HG03571 (cell line): ENCODE results near the gene GALNT12.

Source experiments
- ATAC-seq: cut with Tn5 transposase; IDR thresholded peaks from one replicate; pipeline ENCODE4 v1.9.1; 2021; ENCODE audit not compliant: unreplicated experiment

Gene GALNT12, protein sequence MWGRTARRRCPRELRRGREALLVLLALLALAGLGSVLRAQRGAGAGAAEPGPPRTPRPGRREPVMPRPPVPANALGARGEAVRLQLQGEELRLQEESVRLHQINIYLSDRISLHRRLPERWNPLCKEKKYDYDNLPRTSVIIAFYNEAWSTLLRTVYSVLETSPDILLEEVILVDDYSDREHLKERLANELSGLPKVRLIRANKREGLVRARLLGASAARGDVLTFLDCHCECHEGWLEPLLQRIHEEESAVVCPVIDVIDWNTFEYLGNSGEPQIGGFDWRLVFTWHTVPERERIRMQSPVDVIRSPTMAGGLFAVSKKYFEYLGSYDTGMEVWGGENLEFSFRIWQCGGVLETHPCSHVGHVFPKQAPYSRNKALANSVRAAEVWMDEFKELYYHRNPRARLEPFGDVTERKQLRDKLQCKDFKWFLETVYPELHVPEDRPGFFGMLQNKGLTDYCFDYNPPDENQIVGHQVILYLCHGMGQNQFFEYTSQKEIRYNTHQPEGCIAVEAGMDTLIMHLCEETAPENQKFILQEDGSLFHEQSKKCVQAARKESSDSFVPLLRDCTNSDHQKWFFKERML

DNA sequence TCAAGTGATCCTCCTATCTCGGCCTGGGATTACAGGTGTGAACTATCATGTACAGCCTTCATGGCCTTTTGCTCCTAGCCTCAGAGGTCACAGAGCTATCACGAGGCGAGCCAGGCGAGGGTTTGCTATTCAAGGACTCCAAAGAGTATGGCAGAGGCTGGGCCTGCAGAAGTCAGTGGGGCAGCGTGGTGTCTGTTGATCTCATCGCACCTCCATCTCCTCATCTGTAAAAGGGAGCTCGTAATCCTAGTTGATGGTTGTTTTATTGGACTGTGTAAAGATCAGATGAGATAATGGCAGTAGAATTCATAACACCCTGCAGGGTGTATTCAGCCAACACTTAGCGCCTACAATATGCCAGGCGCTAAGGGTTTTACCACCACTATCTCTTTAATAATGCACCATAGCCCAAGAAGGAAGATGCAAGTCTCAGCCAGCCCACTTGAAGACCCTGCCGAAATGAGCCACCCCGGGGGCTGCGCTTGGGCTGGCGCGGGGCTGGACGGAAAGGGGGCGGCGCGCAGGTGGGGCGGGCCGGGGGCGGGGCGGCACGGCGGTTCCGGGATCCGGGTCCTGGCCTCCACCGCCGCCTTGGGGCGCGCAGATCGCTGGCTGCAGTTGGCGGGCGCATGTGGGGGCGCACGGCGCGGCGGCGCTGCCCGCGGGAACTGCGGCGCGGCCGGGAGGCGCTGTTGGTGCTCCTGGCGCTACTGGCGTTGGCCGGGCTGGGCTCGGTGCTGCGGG lies at the start of gene GALNT12:
Gene GALNT12 (plus strand): TSS at position 601 of the 744 bp plus-strand sequence. CDS start 29 bp downstream, at position 630.
- ATAC-seq, result no peak

DNA sequence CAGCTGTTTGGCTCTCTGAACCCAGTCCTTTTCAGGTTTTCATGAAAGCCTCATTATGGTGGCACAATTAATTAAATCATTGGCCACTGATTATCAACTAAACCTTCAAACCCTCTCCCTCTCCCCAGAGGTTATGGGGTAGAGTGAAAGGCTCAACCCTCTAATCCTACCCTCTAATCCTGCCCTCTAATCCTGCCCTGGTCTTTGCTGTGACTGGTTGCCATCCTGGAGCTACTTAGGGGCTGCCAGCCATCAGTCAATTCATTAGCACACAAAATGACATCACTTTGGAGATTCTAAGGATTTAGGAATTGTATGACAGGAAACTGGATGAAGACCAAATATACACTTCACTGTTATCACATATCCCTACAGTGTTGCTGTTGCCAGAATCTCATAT lies 47.2 kb upstream of the GALNT12 start:
- ATAC-seq, result no peak

- no peak for ATAC-seq
Measured at GRCh38 chr9:98763986-98764745, 43.3 kb upstream of the GALNT12 start.

- ATAC-seq, result no peak
Measured at GRCh38 chr9:98765256-98765655, 42.2 kb upstream of the GALNT12 start.

DNA sequence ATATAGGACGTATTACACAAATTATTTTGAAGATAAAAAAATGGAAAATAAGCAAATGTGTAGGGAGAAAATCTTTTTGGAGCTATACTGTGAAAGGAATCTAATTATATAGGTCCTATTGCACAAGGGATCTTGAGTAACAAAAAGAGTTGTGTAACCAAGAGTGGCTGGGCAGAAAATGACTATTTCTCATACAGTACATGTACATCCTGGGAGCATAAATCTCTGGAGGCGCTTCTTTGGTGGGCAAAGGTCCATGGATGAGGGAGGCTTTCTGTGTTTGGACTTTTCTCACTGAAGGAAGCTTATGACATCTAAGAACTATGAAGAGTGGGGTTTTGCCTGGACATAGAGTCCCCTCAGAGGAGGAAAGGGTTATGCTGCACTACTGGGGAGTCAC lies 40.9 kb upstream of the GALNT12 start:
- ATAC-seq, result no peak

GRCh38 chr9:98767196-98767595 lies 40.3 kb upstream of the GALNT12 start:
- ATAC-seq, result no peak

DNA sequence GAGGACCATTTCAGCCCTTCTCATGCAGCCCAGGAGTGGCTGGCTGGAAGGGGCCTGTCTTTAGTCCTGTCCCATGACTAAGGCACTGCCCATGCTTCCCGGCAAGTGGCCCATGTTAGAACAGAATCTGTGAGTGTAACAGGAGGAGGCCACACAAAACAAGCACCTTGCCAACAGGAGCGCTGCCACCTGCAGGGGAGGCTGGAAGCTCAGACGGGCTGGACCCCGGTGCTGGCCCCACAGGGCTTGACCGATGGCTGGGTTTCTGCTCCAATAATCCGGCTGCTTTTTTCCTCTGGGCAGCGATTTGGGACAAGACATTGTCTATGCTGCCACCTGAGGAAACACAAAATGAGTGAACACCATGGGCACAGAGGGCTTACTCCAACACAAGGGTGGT lies 39.6 kb upstream of the GALNT12 start:
- ATAC-seq, result no peak

- no peak for ATAC-seq
Measured at GRCh38 chr9:98768344-98768743, 39.1 kb upstream of the GALNT12 start.

GRCh38 chr9:98770717-98771116 lies 36.8 kb upstream of the GALNT12 start:
- no peak for ATAC-seq

DNA sequence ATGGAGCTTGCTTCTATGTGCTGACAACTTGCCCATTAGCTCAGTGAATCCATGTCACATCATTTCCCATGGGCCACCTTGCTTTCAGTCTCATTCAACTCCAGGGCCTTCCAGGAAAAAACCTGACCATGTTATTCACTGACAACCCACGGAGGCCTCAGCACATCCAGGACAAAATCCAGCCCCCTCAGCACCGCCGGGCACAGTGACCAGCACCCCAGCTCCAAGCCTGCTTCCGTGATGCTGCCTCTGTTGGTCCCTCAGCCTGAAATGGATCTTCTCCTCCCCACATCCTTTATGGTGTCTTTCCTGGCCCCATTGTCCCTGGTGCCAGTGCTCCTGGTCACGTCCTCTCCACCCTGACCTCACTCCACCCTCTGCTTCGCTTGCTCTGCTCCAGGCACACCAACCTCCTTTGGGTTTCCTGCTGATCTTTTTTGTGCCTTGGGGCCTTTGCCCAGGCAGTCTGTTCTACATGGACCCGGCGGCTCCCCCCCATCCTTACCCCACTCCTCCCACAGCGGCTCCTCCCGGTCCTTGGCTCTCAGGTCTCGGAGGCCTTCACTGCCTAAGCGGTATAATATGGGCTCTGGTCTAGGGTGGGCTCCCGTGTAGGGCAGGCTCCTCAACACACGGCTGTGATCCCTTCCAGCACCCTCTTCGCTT lies 36.1 kb upstream of the GALNT12 start:
- ATAC-seq, result no peak

GRCh38 chr9:98772364-98773155 lies 34.9 kb upstream of the GALNT12 start:
- ATAC-seq, result no peak

DNA sequence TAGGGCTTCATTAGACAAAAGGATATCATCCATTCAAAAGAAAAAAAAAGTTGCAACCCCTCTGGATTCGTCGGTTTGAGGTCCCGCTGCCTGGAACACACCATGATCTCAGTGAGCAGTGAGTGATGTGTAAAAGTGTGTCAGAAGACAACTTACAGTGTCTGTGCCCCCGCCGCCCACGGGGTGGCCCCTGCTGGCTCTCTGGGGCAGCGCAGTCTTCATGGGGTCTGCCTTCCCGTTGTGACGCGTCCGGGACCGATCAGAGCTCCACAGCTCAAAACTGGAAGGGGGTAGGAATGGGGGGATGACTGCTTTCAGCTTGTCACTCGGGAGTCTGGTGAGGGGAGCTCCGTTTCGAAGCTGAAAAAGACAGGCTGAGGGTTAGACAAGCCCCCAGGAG lies 33.7 kb upstream of the GALNT12 start:
- ATAC-seq, result no peak

DNA sequence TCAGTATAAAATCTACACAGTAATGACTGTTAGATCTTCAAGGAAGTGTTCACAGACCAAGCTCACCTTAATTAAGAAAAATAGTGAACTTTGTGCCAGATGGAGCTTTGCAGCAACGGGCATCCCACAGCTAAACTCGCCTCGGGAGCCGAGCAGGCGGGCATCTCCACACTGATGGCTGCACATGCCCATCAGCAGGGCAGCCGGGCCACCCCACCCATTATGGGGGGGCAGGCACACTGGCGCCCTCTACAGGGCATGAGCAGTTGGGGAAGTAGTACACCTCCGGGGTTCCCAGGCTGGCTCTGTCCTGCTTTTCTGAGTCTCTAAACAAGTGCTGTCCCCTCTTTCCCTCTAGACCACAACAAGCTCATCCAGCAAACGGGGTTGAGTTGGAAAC lies 32.7 kb upstream of the GALNT12 start:
- no peak for ATAC-seq

- ATAC-seq, result no peak
Measured at GRCh38 chr9:98775831-98776441, 31.5 kb upstream of the GALNT12 start.

GRCh38 chr9:98777618-98778017 lies 29.9 kb upstream of the GALNT12 start:
- ATAC-seq, result no peak

DNA sequence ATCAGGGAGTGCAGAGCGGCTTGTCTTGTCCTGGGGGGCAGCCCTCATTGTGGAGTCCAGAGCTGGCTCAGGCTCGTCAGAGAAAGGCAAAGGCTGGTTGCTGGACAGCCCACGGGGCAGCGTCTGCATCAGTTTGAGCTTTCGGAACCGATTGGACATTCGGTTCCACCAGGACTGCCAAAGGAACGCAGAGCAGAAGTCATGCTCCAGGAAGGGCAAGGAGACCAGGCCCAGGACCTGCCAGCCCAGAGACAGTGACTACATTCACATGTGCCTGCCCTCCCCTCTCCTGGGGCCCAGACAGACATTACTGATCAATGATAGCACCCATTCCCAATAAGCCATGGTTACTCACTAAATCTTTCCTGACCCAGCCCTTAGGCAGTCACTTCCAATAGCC lies 29.2 kb upstream of the GALNT12 start:
- no peak for ATAC-seq

DNA sequence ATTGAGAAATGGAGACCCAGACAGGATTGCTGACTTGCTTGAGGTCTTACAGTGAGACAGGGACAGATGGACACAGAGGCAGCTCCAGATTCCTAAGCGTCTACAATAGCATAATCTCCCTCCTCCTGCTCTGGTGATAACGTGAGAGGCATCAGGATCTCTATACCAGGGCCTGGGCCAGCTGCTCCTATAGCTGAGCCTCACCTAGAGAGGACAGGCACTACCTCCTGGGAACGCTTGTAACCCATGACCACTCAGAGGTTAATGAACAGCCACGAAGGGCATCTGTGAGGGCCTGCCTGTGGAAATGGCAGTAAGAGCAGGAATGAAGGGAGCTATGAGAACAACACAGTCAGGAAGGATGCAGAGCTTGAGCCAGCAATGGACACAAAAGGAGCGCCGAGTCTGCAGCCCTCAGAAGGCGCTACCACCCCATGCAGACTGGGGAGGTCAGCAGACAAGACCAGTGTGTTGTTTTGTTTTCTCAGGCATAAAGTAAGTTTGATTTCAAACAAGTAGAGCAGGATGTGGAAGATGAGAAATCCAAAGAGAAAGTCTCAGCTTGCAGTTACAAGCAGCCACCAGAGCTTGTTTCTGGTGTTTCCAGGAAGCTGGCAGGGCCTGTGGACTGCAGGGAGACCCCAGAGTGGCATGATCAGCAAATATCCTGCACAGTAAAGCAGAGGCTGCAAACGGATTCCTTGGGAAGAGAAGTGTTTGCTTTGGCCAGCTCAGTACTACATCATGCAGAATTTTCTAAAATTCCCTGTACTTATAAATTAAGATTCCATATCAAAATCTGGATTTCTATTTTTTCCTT lies 28.5 kb upstream of the GALNT12 start:
- ATAC-seq, result no peak

- no peak for ATAC-seq
Measured at GRCh38 chr9:98780059-98780749, 27.3 kb upstream of the GALNT12 start.
